GM12878 (cell line): ENCODE measurements around the gene LMF1.

Experiments used
- CEBPB ChIP-seq, 2 experiments: fragments of 150-350 bp in 1 of 2; IDR thresholded peaks; 2 replicates each; pipeline ENCODE4 v1.6.1; 2012 to 2014; ENCODE audit warnings: low read depth in 2 of 2, low read length in 2 of 2, borderline replicate concordance in 1 of 2, inconsistent platforms in 1 of 2
- ESRRA ChIP-seq: IDR thresholded peaks from 2 replicates; pipeline ENCODE4 v1.6.1; 2012; ENCODE audit warnings: mild to moderate bottlenecking, low read length, improper control_type of control experiment
- POLR2A ChIP-seq: IDR thresholded peaks from 2 replicates; pipeline ENCODE4 v1.6.1; 2011; ENCODE audit warnings: low read depth, mild to moderate bottlenecking, low read length
- SIN3A ChIP-seq: IDR thresholded peaks from 2 replicates; pipeline ENCODE4 v1.6.1; 2012; ENCODE audit warnings: low read depth, low read length, improper control_type of control experiment
- TF ChIP-seq, protein P1 (sequence below), 3 experiments: IDR thresholded peaks in 2 of 3; conservative IDR thresholded peaks in 1 of 3; 2 replicates each; pipeline ENCODE4 v1.5.1; 2011; ENCODE audit warnings: low read depth in 3 of 3, low read length in 3 of 3, mild to moderate bottlenecking in 3 of 3, control low read depth in 2 of 3, moderate library complexity in 2 of 3, inconsistent platforms in 1 of 3, mixed read lengths in 1 of 3; ENCODE audit not compliant: control insufficient read depth in 2 of 3, insufficient read depth in 1 of 3; ENCODE audit errors: extremely low read depth in 1 of 3
- TF ChIP-seq, protein P2 (sequence below): fragments of 450-650 bp; formaldehyde crosslinking; IDR thresholded peaks from 2 replicates; pipeline ENCODE4 v1.4.0; 2022; ENCODE audit warnings: mild to moderate bottlenecking, moderate library complexity
- TF ChIP-seq, protein P3 (sequence below): fragments of 450-650 bp; IDR thresholded peaks from 2 replicates; pipeline ENCODE4 v1.6.1; 2018; ENCODE audit warnings: mild to moderate bottlenecking, low read depth, moderate library complexity; ENCODE audit not compliant: partially characterized antibody
- TF ChIP-seq, protein P4 (sequence below): fragments of 450-650 bp; formaldehyde crosslinking; IDR thresholded peaks from 2 replicates; pipeline ENCODE4 v1.5.0; 2022; ENCODE audit warnings: mild to moderate bottlenecking, missing genetic modification characterization

DNA sequence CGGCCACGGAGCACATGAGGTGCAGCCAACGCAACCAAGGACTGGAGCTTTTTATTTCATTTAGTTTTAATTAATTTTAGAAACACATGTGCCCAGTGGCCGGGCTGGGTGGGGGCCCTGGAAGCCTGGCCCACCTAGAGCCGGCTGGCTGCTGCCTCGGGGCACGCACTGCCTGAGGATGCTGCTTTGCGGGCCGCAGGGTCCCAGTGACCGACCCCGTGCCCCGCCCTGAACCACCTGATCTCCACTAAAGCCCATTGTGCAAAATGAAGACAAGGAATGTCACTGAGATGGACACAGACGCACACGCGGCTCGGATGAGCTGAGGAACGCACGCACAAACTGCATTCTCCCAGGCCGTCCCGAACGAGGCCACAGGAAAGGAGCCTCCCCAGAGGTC lies 39.6 kb downstream of the LMF1 start:
- TF ChIP-seq, protein P1, sequence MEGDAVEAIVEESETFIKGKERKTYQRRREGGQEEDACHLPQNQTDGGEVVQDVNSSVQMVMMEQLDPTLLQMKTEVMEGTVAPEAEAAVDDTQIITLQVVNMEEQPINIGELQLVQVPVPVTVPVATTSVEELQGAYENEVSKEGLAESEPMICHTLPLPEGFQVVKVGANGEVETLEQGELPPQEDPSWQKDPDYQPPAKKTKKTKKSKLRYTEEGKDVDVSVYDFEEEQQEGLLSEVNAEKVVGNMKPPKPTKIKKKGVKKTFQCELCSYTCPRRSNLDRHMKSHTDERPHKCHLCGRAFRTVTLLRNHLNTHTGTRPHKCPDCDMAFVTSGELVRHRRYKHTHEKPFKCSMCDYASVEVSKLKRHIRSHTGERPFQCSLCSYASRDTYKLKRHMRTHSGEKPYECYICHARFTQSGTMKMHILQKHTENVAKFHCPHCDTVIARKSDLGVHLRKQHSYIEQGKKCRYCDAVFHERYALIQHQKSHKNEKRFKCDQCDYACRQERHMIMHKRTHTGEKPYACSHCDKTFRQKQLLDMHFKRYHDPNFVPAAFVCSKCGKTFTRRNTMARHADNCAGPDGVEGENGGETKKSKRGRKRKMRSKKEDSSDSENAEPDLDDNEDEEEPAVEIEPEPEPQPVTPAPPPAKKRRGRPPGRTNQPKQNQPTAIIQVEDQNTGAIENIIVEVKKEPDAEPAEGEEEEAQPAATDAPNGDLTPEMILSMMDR (IDR thresholded peaks at IDR 0.05 in 2 of 3, conservative IDR thresholded peaks at IDR 0.05 in 1 of 3; ENCODE audit: control insufficient read depth in 2 of 3, extremely low read depth in 1 of 3, insufficient read depth in 1 of 3, low read depth in 3 of 3, low read length in 3 of 3): no peak
- TF ChIP-seq CEBPB (IDR thresholded peaks at IDR 0.05; ENCODE audit: borderline replicate concordance in 1 of 2, low read depth in 2 of 2, low read length in 2 of 2) (no peak), POLR2A (no peak), SIN3A (no peak), ESRRA (no peak)
- TF ChIP-seq, protein P2, sequence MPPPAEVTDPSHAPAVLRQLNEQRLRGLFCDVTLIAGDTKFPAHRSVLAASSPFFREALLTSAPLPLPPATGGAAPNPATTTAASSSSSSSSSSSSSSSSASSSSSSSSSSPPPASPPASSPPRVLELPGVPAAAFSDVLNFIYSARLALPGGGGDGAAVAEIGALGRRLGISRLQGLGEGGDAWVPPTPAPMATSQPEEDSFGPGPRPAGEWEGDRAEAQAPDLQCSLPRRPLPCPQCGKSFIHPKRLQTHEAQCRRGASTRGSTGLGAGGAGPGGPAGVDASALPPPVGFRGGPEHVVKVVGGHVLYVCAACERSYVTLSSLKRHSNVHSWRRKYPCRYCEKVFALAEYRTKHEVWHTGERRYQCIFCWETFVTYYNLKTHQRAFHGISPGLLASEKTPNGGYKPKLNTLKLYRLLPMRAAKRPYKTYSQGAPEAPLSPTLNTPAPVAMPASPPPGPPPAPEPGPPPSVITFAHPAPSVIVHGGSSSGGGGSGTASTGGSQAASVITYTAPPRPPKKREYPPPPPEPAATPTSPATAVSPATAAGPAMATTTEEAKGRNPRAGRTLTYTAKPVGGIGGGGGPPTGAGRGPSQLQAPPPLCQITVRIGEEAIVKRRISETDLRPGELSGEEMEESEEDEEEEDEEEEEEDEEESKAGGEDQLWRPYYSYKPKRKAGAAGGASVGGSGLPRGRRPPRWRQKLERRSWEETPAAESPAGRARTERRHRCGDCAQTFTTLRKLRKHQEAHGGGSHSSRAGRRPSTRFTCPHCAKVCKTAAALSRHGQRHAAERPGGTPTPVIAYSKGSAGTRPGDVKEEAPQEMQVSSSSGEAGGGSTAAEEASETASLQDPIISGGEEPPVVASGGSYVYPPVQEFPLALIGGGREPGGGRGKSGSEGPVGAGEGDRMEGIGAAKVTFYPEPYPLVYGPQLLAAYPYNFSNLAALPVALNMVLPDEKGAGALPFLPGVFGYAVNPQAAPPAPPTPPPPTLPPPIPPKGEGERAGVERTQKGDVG (CRISPR knock-in tag): no peak
- TF ChIP-seq, protein P3, sequence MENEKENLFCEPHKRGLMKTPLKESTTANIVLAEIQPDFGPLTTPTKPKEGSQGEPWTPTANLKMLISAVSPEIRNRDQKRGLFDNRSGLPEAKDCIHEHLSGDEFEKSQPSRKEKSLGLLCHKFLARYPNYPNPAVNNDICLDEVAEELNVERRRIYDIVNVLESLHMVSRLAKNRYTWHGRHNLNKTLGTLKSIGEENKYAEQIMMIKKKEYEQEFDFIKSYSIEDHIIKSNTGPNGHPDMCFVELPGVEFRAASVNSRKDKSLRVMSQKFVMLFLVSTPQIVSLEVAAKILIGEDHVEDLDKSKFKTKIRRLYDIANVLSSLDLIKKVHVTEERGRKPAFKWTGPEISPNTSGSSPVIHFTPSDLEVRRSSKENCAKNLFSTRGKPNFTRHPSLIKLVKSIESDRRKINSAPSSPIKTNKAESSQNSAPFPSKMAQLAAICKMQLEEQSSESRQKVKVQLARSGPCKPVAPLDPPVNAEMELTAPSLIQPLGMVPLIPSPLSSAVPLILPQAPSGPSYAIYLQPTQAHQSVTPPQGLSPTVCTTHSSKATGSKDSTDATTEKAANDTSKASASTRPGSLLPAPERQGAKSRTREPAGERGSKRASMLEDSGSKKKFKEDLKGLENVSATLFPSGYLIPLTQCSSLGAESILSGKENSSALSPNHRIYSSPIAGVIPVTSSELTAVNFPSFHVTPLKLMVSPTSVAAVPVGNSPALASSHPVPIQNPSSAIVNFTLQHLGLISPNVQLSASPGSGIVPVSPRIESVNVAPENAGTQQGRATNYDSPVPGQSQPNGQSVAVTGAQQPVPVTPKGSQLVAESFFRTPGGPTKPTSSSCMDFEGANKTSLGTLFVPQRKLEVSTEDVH: no peak
- TF ChIP-seq, protein P4, sequence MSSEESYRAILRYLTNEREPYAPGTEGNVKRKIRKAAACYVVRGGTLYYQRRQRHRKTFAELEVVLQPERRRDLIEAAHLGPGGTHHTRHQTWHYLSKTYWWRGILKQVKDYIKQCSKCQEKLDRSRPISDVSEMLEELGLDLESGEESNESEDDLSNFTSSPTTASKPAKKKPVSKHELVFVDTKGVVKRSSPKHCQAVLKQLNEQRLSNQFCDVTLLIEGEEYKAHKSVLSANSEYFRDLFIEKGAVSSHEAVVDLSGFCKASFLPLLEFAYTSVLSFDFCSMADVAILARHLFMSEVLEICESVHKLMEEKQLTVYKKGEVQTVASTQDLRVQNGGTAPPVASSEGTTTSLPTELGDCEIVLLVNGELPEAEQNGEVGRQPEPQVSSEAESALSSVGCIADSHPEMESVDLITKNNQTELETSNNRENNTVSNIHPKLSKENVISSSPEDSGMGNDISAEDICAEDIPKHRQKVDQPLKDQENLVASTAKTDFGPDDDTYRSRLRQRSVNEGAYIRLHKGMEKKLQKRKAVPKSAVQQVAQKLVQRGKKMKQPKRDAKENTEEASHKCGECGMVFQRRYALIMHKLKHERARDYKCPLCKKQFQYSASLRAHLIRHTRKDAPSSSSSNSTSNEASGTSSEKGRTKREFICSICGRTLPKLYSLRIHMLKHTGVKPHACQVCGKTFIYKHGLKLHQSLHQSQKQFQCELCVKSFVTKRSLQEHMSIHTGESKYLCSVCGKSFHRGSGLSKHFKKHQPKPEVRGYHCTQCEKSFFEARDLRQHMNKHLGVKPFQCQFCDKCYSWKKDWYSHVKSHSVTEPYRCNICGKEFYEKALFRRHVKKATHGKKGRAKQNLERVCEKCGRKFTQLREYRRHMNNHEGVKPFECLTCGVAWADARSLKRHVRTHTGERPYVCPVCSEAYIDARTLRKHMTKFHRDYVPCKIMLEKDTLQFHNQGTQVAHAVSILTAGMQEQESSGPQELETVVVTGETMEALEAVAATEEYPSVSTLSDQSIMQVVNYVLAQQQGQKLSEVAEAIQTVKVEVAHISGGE (CRISPR knock-in tag): no peak
